ENCODE results near the gene ZFPM1.

ZFPM1 gene

DNA sequence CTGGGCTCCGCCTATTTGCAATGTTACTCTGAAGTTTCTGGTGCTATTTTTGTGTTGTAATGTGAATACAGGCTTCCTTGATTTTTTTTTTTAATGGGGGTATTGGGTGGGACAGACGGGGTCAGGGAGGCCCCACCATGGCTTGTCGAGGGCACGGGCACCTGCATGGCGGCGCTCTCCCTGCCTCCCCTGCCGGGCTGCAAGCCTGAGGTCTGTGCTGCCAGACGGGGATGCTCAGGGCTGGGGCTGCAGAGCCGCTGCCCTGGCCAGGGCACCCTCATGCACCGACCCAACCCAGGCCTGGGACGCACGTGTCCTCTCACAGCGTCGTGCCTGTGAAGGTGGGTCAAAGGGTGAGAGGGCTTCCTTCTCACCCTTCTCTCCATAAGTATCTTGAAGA lies 13.0 kb upstream of the ZFPM1 start:
- H3K36me3 ChIP-seq (ENCODE audit: control insufficient read depth, insufficient read depth, low read length): no peaks in the 10 kb centered on the region
- no peak overlapping the region for H3K4me3 ChIP-seq (ENCODE audit: insufficient read depth, low read depth, low read length)
- no peaks in the 10 kb centered on the region for H3K4me1 ChIP-seq (ENCODE audit: control insufficient read depth, insufficient read depth, low read length)
- no peak overlapping the region for H3K27ac ChIP-seq (ENCODE audit: insufficient read depth, low read depth, low read length, poor library complexity, severe bottlenecking)
- H3K9me3 ChIP-seq (ENCODE audit: control insufficient read depth, low read length): no peaks in the 10 kb centered on the region
- H3K27me3 ChIP-seq (ENCODE audit: control insufficient read depth, insufficient read depth, low read length, poor library complexity, severe bottlenecking): no peaks in the 10 kb centered on the region
- 87 to 88% methylated on average over 14 of the region's 14 CpGs for WGBS, 2 experiments

DNA sequence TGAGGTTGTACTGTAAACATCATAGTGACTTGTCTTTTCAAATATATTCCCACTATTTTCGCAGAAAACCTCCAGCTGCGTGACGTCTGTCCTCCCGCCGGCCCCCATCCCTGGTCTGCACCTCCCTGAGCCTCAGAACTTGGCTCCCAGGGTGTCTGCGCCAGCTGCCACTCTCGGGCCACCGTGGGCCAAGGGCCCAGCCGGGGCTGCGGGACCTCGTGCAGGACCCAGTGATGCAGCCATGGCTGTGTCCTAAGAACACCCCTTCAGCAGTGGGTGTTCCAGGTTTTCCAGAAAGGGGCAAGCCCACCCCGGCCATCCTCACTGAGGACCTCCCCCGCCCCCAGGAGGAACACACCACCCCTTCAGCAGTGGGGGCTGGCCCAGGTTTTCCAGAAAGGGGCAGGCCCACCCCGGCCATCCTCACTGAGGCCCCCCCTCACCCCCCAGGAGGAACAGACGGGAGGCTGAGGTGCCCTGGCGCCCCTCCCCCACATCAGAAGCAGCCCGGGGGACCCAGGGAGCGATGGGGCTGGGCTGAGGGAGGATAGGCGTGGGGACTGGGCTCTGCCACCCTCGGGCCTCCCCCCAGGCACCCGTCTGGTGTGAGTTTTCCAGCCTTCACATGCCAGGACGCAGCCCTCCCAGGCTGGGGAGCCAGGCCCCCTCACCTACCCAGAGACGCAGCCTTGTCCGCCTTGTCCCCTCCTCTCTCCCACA lies 12.2 kb upstream of the ZFPM1 start:
- Histone ChIP-seq H3K27ac (ENCODE audit: insufficient read depth, low read depth, low read length, poor library complexity, severe bottlenecking) (no peak overlapping the region), H3K36me3 (ENCODE audit: control insufficient read depth, insufficient read depth, low read length) (no peaks in the 10 kb centered on the region), H3K4me1 (ENCODE audit: control insufficient read depth, insufficient read depth, low read length) (no peaks in the 10 kb centered on the region), H3K27me3 (ENCODE audit: control insufficient read depth, insufficient read depth, low read length, poor library complexity, severe bottlenecking) (no peaks in the 10 kb centered on the region), H3K4me3 (ENCODE audit: insufficient read depth, low read depth, low read length) (no peak overlapping the region), H3K9me3 (ENCODE audit: control insufficient read depth, low read length) (no peaks in the 10 kb centered on the region)
- WGBS, 2 experiments: 89 to 91% methylated on average over 24 of the region's 24 CpGs

GRCh38 chr16:88441460-88441859 lies 11.6 kb upstream of the ZFPM1 start:
- WGBS, 2 experiments: 91 to 92% methylated on average over 14 of the region's 14 CpGs
- Histone ChIP-seq H3K36me3 (ENCODE audit: control insufficient read depth, insufficient read depth, low read length) (no peaks in the 10 kb centered on the region), H3K4me3 (ENCODE audit: insufficient read depth, low read depth, low read length) (no peak overlapping the region), H3K27ac (ENCODE audit: insufficient read depth, low read depth, low read length, poor library complexity, severe bottlenecking) (no peak overlapping the region), H3K4me1 (ENCODE audit: control insufficient read depth, insufficient read depth, low read length) (no peaks in the 10 kb centered on the region), H3K9me3 (ENCODE audit: control insufficient read depth, low read length) (no peaks in the 10 kb centered on the region), H3K27me3 (ENCODE audit: control insufficient read depth, insufficient read depth, low read length, poor library complexity, severe bottlenecking) (no peaks in the 10 kb centered on the region)

DNA sequence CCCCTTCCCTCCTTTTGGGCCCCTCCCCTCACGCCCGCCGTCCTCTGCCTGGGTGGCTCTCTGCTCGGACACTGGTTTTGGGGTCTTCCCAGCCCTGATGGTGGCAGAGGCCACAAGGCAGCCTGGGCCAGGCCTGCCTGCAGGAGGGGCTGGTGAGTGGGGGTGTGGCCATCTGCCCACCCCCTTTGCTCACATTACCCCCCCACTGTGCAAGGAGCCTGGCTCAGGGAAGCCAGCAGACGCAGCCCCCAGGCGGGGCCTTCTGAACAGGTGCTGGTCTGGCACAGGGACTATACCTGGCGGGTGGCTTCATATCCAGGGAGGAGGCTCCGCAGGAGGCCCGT lies 10.7 kb upstream of the ZFPM1 start:
- H3K4me3 ChIP-seq (ENCODE audit: insufficient read depth, low read depth, low read length): no peak overlapping the region
- no peaks in the 10 kb centered on the region for H3K36me3 ChIP-seq (ENCODE audit: control insufficient read depth, insufficient read depth, low read length)
- H3K27ac ChIP-seq (ENCODE audit: insufficient read depth, low read depth, low read length, poor library complexity, severe bottlenecking): no peak overlapping the region
- 86 to 88% methylated on average over 9 of the region's 9 CpGs for WGBS, 2 experiments
- no peaks in the 10 kb centered on the region for H3K4me1 ChIP-seq (ENCODE audit: control insufficient read depth, insufficient read depth, low read length)
- no peaks in the 10 kb centered on the region for H3K9me3 ChIP-seq (ENCODE audit: control insufficient read depth, low read length)
- no peaks in the 10 kb centered on the region for H3K27me3 ChIP-seq (ENCODE audit: control insufficient read depth, insufficient read depth, low read length, poor library complexity, severe bottlenecking)

- Histone ChIP-seq H3K27me3 (ENCODE audit: control insufficient read depth, insufficient read depth, low read length, poor library complexity, severe bottlenecking) (no peaks in the 10 kb centered on the region), H3K9me3 (ENCODE audit: control insufficient read depth, low read length) (no peaks in the 10 kb centered on the region), H3K4me3 (ENCODE audit: insufficient read depth, low read depth, low read length) (no peak overlapping the region), H3K36me3 (ENCODE audit: control insufficient read depth, insufficient read depth, low read length) (no peaks in the 10 kb centered on the region), H3K27ac (ENCODE audit: insufficient read depth, low read depth, low read length, poor library complexity, severe bottlenecking) (no peak overlapping the region), H3K4me1 (ENCODE audit: control insufficient read depth, insufficient read depth, low read length) (no peaks in the 10 kb centered on the region)
- WGBS, 2 experiments: 46 to 49% methylated on average over 40 of the region's 40 CpGs
Measured at GRCh38 chr16:88442727-88443576, 10.1 kb upstream of the ZFPM1 start.

- Histone ChIP-seq H3K4me3 (ENCODE audit: insufficient read depth, low read depth, low read length) (no peak overlapping the region), H3K27ac (ENCODE audit: insufficient read depth, low read depth, low read length, poor library complexity, severe bottlenecking) (no peak overlapping the region), H3K27me3 (ENCODE audit: control insufficient read depth, insufficient read depth, low read length, poor library complexity, severe bottlenecking) (peaks cover 4% of the 10 kb centered on the region), H3K9me3 (ENCODE audit: control insufficient read depth, low read length) (no peaks in the 10 kb centered on the region), H3K36me3 (ENCODE audit: control insufficient read depth, insufficient read depth, low read length) (no peaks in the 10 kb centered on the region), H3K4me1 (ENCODE audit: control insufficient read depth, insufficient read depth, low read length) (no peaks in the 10 kb centered on the region)
- 86 to 88% methylated on average over 32 of the region's 32 CpGs for WGBS, 2 experiments
Measured at GRCh38 chr16:88444826-88445582, 8.1 kb upstream of the ZFPM1 start.

DNA sequence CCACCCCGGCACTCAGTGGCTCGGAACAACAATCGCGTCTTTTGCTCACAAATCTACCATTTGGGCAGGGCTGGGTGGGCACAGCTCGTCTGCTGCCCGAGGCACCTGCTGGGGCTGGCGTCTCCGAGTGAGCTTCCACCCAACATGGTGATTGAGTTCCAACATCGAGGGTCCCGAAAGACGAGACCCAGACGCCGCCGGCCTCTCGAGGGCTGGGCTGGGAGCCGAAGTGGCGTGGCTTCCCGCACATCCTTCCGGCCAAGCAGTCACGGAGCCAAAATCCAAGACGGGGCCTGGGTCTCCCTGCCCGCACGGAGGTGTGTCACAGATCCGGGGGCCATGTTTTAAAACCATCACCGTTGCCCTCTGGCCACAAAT lies 7.5 kb upstream of the ZFPM1 start:
- no peak overlapping the region for H3K4me3 ChIP-seq (ENCODE audit: insufficient read depth, low read depth, low read length)
- H3K27me3 ChIP-seq (ENCODE audit: control insufficient read depth, insufficient read depth, low read length, poor library complexity, severe bottlenecking): peaks cover 8% of the 10 kb centered on the region
- no peaks in the 10 kb centered on the region for H3K36me3 ChIP-seq (ENCODE audit: control insufficient read depth, insufficient read depth, low read length)
- no peaks in the 10 kb centered on the region for H3K4me1 ChIP-seq (ENCODE audit: control insufficient read depth, insufficient read depth, low read length)
- H3K27ac ChIP-seq (ENCODE audit: insufficient read depth, low read depth, low read length, poor library complexity, severe bottlenecking): no peak overlapping the region
- 92 to 93% methylated on average over 25 of the region's 25 CpGs for WGBS, 2 experiments
- H3K9me3 ChIP-seq (ENCODE audit: control insufficient read depth, low read length): no peaks in the 10 kb centered on the region

GRCh38 chr16:88446061-88446460 lies 7.0 kb upstream of the ZFPM1 start:
- Histone ChIP-seq H3K36me3 (ENCODE audit: control insufficient read depth, insufficient read depth, low read length) (no peaks in the 10 kb centered on the region), H3K9me3 (ENCODE audit: control insufficient read depth, low read length) (no peaks in the 10 kb centered on the region), H3K4me1 (ENCODE audit: control insufficient read depth, insufficient read depth, low read length) (no peaks in the 10 kb centered on the region), H3K4me3 (ENCODE audit: insufficient read depth, low read depth, low read length) (no peak overlapping the region), H3K27me3 (ENCODE audit: control insufficient read depth, insufficient read depth, low read length, poor library complexity, severe bottlenecking) (peaks cover 13% of the 10 kb centered on the region), H3K27ac (ENCODE audit: insufficient read depth, low read depth, low read length, poor library complexity, severe bottlenecking) (no peak overlapping the region)
- 92 to 93% methylated on average over 25 of the region's 25 CpGs for WGBS, 2 experiments

DNA sequence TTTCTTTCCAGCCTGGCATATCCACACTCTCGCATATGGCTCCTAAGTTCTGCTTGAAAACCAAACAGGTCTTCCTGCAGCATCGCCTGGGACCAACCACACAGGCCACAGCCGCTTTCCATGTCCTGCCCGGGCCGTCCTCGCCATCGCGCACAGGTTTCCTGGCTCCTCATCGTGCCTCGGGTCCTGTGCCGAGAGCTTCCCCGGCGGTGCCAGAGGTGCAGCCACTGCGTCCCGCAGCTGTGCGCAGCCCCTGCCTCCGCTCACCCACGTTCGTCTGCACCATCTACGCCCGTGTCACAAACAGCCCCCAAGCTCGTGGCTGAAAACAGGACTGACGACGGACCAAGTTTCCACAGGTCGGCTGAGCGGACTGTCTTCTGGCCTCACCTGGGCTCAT lies 6.3 kb upstream of the ZFPM1 start:
- Histone ChIP-seq H3K4me3 (ENCODE audit: insufficient read depth, low read depth, low read length) (no peak overlapping the region), H3K4me1 (ENCODE audit: control insufficient read depth, insufficient read depth, low read length) (no peaks in the 10 kb centered on the region), H3K27ac (ENCODE audit: insufficient read depth, low read depth, low read length, poor library complexity, severe bottlenecking) (no peak overlapping the region), H3K9me3 (ENCODE audit: control insufficient read depth, low read length) (no peaks in the 10 kb centered on the region), H3K36me3 (ENCODE audit: control insufficient read depth, insufficient read depth, low read length) (no peaks in the 10 kb centered on the region), H3K27me3 (ENCODE audit: control insufficient read depth, insufficient read depth, low read length, poor library complexity, severe bottlenecking) (peaks cover 18% of the 10 kb centered on the region)
- 94% methylated on average over 26 of the region's 26 CpGs for WGBS, 2 experiments

DNA sequence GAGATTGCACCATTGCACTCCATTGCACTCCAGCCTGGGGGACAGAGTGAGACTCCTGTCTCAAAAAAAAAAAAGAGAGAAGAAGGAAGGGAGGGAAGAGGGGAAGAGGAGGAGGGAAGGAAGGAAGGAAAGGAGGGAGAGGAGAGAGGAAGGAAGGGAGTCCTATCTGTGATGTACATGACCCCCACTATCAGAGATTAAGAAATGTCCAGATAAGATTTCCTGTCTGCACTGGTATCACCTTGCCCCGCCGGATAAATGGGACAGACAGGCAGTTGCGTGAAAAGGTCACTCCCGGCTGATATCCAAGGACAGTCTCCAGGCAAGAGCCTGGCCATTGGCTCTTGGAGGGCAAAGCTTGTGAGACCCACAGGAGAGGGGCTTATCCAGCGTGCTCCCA lies 5.2 kb upstream of the ZFPM1 start:
- Histone ChIP-seq H3K36me3 (ENCODE audit: control insufficient read depth, insufficient read depth, low read length) (no peaks in the 10 kb centered on the region), H3K27me3 (ENCODE audit: control insufficient read depth, insufficient read depth, low read length, poor library complexity, severe bottlenecking) (peaks cover 28% of the 10 kb centered on the region), H3K4me1 (ENCODE audit: control insufficient read depth, insufficient read depth, low read length) (no peaks in the 10 kb centered on the region), H3K9me3 (ENCODE audit: control insufficient read depth, low read length) (no peaks in the 10 kb centered on the region), H3K4me3 (ENCODE audit: insufficient read depth, low read depth, low read length) (no peak overlapping the region), H3K27ac (ENCODE audit: insufficient read depth, low read depth, low read length, poor library complexity, severe bottlenecking) (no peak overlapping the region)
- 91% methylated on average over 5 of the region's 5 CpGs for WGBS, 2 experiments
